GM23248 (cell line): ENCODE results near the gene REG4. TPM values are rescaled to one million over a fixed set of nuclear protein-coding genes. Genes with fewer than 3 reads are reported as not detected.

Experiments used
- DNase-seq: peaks from one replicate; pipeline ENCODE4 v3.0.0-alpha.2; 2015
- H2AFZ ChIP-seq: fragments of 200-600 bp; sonication (generic); 2 replicates; pipeline ENCODE4 v1.6.1; 2016; ENCODE audit warnings: antibody characterized with exemption
- H3F3A ChIP-seq: fragments of 200-600 bp; sonication (generic); 2 replicates; pipeline ENCODE4 v1.6.1; 2016; ENCODE audit warnings: mild to moderate bottlenecking, antibody characterized with exemption, mixed run types; ENCODE audit not compliant: insufficient read depth
- H3K27ac ChIP-seq: fragments of 200-600 bp; sonication (generic); 2 replicates; pipeline ENCODE4 v1.5.1; 2016; ENCODE audit warnings: mild to moderate bottlenecking
- H3K27me3 ChIP-seq: fragments of 200-600 bp; sonication (generic); replicated peaks from 2 replicates; pipeline ENCODE4 v1.6.1; 2016; ENCODE audit warnings: mild to moderate bottlenecking; ENCODE audit not compliant: insufficient read depth
- H3K36me3 ChIP-seq: fragments of 200-600 bp; sonication (generic); 2 replicates; pipeline ENCODE4 v1.6.1; 2016; ENCODE audit warnings: low read depth, mild to moderate bottlenecking
- H3K4me1 ChIP-seq: fragments of 200-600 bp; sonication (generic); 2 replicates; pipeline ENCODE4 v1.6.1; 2016; ENCODE audit warnings: mild to moderate bottlenecking; ENCODE audit not compliant: insufficient read depth
- H3K4me2 ChIP-seq: fragments of 200-600 bp; sonication (generic); one replicate; pipeline ENCODE4 v1.6.1; 2016; ENCODE audit warnings: mild to moderate bottlenecking; ENCODE audit not compliant: unreplicated experiment
- H3K4me3 ChIP-seq: fragments of 200-600 bp; sonication (generic); 2 replicates; pipeline ENCODE4 v1.5.1; 2016; ENCODE audit warnings: mild to moderate bottlenecking
- H3K79me2 ChIP-seq: fragments of 200-600 bp; sonication (generic); 2 replicates; pipeline ENCODE4 v1.6.1; 2016; ENCODE audit warnings: mild to moderate bottlenecking; ENCODE audit not compliant: insufficient read depth
- H3K9ac ChIP-seq: fragments of 200-600 bp; sonication (generic); 2 replicates; pipeline ENCODE4 v1.6.1; 2016; ENCODE audit warnings: mild to moderate bottlenecking
- H3K9me2 ChIP-seq: fragments of 200-600 bp; sonication (generic); 2 replicates; pipeline ENCODE4 v1.6.1; 2016; ENCODE audit warnings: mixed run types, mild to moderate bottlenecking, moderate library complexity; ENCODE audit not compliant: insufficient read depth
- H3K9me3 ChIP-seq: fragments of 200-600 bp; sonication (generic); one replicate; pipeline ENCODE4 v1.6.1; 2017; ENCODE audit warnings: low read depth
- H4K20me1 ChIP-seq: fragments of 200-600 bp; sonication (generic); 2 replicates; pipeline ENCODE4 v1.6.0; 2016; ENCODE audit not compliant: insufficient read depth
- EZH2 ChIP-seq: fragments of 200-600 bp; sonication (generic); IDR thresholded peaks from 2 replicates; pipeline ENCODE4 v1.6.1; 2018; ENCODE audit warnings: antibody characterized with exemption, mild to moderate bottlenecking; ENCODE audit not compliant: insufficient read depth, poor library complexity, severe bottlenecking
- EZH2phosphoT487 ChIP-seq: fragments of 200-600 bp; sonication (generic); IDR thresholded peaks from 2 replicates; pipeline ENCODE4 v1.6.1; 2018; ENCODE audit warnings: antibody characterized with exemption, moderate library complexity, mild to moderate bottlenecking, low read depth; ENCODE audit not compliant: insufficient read depth
- WGBS, 2 experiments: methylation state at CpG; one replicate each; pipeline ENCODE4 v1.1.6; 2015 to 2017; ENCODE audit warnings: low lambda C conversion rate in 2 of 2, low coverage in 1 of 2; ENCODE audit errors: missing lambda C conversion rate in 2 of 2; 5-methylcytosine and 5-hydroxymethylcytosine counted together
- in situ Hi-C: fragments of 300-500 bp; cut with MboI; formaldehyde crosslinking; loops from 2 replicates; pipeline ENCODE4 v1.15.0; 2020
- polyA plus RNA-seq: library from polyadenylated mRNA; unstranded; fragments of >200 nt; fragmentation: Nextera tagmentation; extraction: Ambion mirVana; gene quantifications from 2 replicates; pipeline ENCODE4 v1.2.1, GENCODE V29; 2016
- total RNA-seq: library from RNA; depleted of rRNA; stranded (reverse); fragments of >200 nt; shearing (Covaris generic); gene quantifications from 2 replicates; pipeline ENCODE4 v1.2.3, GENCODE V29; 2014

REG4 gene
- total and polyA plus RNA-seq, 2 experiments from 2014 or later: not detected

GRCh38 chr1:119794876-119795240 lies 16.4 kb downstream of the REG4 start:
- Histone ChIP-seq H3K27me3 (no peaks in the 10 kb centered on the region), H3K9me2 (no peaks in the 10 kb centered on the region), H3K9ac (no peak overlapping the region), H2AFZ (no peak overlapping the region), H3K4me3 (no peak overlapping the region), H3K4me1 (no peaks in the 10 kb centered on the region), H4K20me1 (no peaks in the 10 kb centered on the region), H3K27ac (no peak overlapping the region), H3K9me3 (no peaks in the 10 kb centered on the region), H3K79me2 (no peaks in the 10 kb centered on the region), H3K36me3 (no peaks in the 10 kb centered on the region), H3K4me2 (no peak overlapping the region), H3F3A (no peaks in the 10 kb centered on the region)
- TF ChIP-seq EZH2phosphoT487: no peak
- no peak for TF ChIP-seq EZH2
- in situ Hi-C loops: no loop called here
- DNase-seq: peak; percentile 7
- 55 to 59% methylated on average over 3 of the region's 3 CpGs for WGBS, 2 experiments

GRCh38 chr1:119794230-119794875 lies 16.9 kb downstream of the REG4 start:
- in situ Hi-C loops: no loop called here
- Histone ChIP-seq H2AFZ (no peak overlapping the region), H3K4me3 (no peak overlapping the region), H3K9ac (no peak overlapping the region), H3F3A (no peaks in the 10 kb centered on the region), H3K4me1 (no peaks in the 10 kb centered on the region), H3K4me2 (no peak overlapping the region), H3K9me2 (no peaks in the 10 kb centered on the region), H3K79me2 (no peaks in the 10 kb centered on the region), H3K27me3 (no peaks in the 10 kb centered on the region), H3K27ac (no peak overlapping the region), H3K36me3 (no peaks in the 10 kb centered on the region), H3K9me3 (no peaks in the 10 kb centered on the region), H4K20me1 (no peaks in the 10 kb centered on the region)
- TF ChIP-seq EZH2phosphoT487: no peak
- no peak for TF ChIP-seq EZH2
- DNase-seq: no peak
- WGBS, 2 experiments: 73 to 77% methylated on average over 8 of the region's 8 CpGs

GRCh38 chr1:119791377-119791776 lies 19.9 kb downstream of the REG4 start:
- TF ChIP-seq EZH2phosphoT487 (no peak), EZH2 (no peak)
- 92 to 96% methylated on average over 4 of the region's 4 CpGs for WGBS, 2 experiments
- Histone ChIP-seq H3K9ac (no peak overlapping the region), H3K36me3 (no peaks in the 10 kb centered on the region), H3K27ac (no peak overlapping the region), H3K9me3 (no peaks in the 10 kb centered on the region), H3K4me2 (no peak overlapping the region), H3K79me2 (no peaks in the 10 kb centered on the region), H2AFZ (no peak overlapping the region), H4K20me1 (no peaks in the 10 kb centered on the region), H3K4me3 (no peak overlapping the region), H3F3A (no peaks in the 10 kb centered on the region), H3K9me2 (no peaks in the 10 kb centered on the region), H3K4me1 (peaks cover 12% of the 10 kb centered on the region; the same call in 1 of the 2 replicates), H3K27me3 (no peaks in the 10 kb centered on the region)
- in situ Hi-C loops: no loop called here
- DNase-seq: no peak

- 45 to 51% methylated on average over 9 of the region's 9 CpGs for WGBS, 2 experiments
- no peak overlapping the region for H3K9ac ChIP-seq
- H3K9me2 ChIP-seq: no peaks in the 10 kb centered on the region
- H3K4me2 ChIP-seq: no peak overlapping the region
- H3K9me3 ChIP-seq: no peaks in the 10 kb centered on the region
- H3K4me3 ChIP-seq: no peak overlapping the region
- H4K20me1 ChIP-seq: no peaks in the 10 kb centered on the region
- H3F3A ChIP-seq: no peaks in the 10 kb centered on the region
- in situ Hi-C loops: no loop called here
- no peak for DNase-seq
- no peak overlapping the region for H2AFZ ChIP-seq
- H3K4me1 ChIP-seq: peaks cover 12% of the 10 kb centered on the region; the same call in 1 of the 2 replicates
- no peak overlapping the region for H3K27ac ChIP-seq
- H3K79me2 ChIP-seq: no peaks in the 10 kb centered on the region
- no peaks in the 10 kb centered on the region for H3K27me3 ChIP-seq
- H3K36me3 ChIP-seq: no peaks in the 10 kb centered on the region
- TF ChIP-seq EZH2phosphoT487 (no peak), EZH2 (no peak)
These were observed 20.6 kb downstream of the REG4 start for GRCh38 chr1:119790451-119791198.
